Measurements from ENCODE around the gene PLA2G5. TPM values are rescaled to one million over a fixed set of nuclear protein-coding genes. Genes with fewer than 3 reads are reported as not detected.

Gene PLA2G5
- total and polyA plus RNA-seq, 2 of the 4 experiments (the other 2 are of a cell fraction): not detected

DNA sequence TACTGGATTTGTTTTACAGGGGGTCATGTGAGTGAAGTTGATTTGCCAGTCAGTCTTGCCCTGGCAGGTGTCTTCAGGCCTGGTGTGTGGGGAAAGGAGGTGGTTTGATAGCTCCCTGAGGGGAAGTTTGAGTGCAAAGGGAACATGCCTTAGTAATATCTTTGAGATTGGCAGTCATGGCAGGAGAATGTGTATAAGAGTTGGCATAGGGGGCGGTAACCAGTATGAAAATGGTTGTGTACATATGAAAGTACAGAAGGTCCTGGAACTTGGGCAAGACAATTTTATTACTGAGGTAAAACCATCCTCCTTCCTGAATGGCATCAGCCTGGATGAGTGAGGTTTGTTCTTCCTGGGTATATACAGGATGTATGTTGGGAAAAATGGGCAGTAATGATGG, 37.6 kb upstream of the PLA2G5 start:
- Histone ChIP-seq H2AFZ (replicated peaks; ENCODE audit: low read length, poor library complexity) (no peak overlapping the region), H4K91ac (ENCODE audit: insufficient read depth, low read depth, low read length) (no peak overlapping the region), H3K36me3 (ENCODE audit: control insufficient read depth, insufficient read depth, low read length) (no peaks in the 10 kb centered on the region), H3K4me2 (ENCODE audit: low read depth, low read length) (no peak overlapping the region), H2BK120ac (ENCODE audit: low read depth, low read length) (no peak overlapping the region), H2BK5ac (ENCODE audit: low read depth, low read length, poor library complexity, severe bottlenecking) (no peak overlapping the region), H3K9ac (ENCODE audit: low read depth, low read length) (no peak overlapping the region), H3K4me1 (ENCODE audit: control insufficient read depth, insufficient read depth, low read length) (no peaks in the 10 kb centered on the region), H2AK5ac (ENCODE audit: low read depth, low read length) (no peak overlapping the region), H3K27ac (ENCODE audit: insufficient read depth, low read length) (no peak overlapping the region), H3K79me1 (ENCODE audit: low read depth in 1 of 2, low read length in 2 of 2) (no peaks in the 10 kb centered on the region), H3K56ac (ENCODE audit: extremely low read depth, insufficient read depth, low read length) (no peak overlapping the region), H2BK15ac (ENCODE audit: low read depth, low read length) (no peak overlapping the region), H3K4me3 (ENCODE audit: insufficient read depth, low read depth, low read length) (no peak overlapping the region), H3K18ac (ENCODE audit: low read depth, low read length) (no peak overlapping the region), H3K14ac (replicated peaks; ENCODE audit: low read depth, low read length) (no peak overlapping the region), H3K4ac (ENCODE audit: low read depth, low read length) (no peak overlapping the region), H4K8ac (ENCODE audit: low read depth in 2 of 2, low read length in 2 of 2) (no peak overlapping the region), H3K27me3 (ENCODE audit: control insufficient read depth, insufficient read depth, low read length) (peaks cover 16% of the 10 kb centered on the region), H3K9me1 (ENCODE audit: insufficient read depth, low read length) (no peaks in the 10 kb centered on the region), H4K20me1 (ENCODE audit: insufficient read depth, low read length) (no peaks in the 10 kb centered on the region), H4K5ac (ENCODE audit: low read depth, low read length) (no peak overlapping the region), H3K23ac (ENCODE audit: low read depth, low read length) (no peak overlapping the region), H2BK20ac (ENCODE audit: low read depth, low read length) (no peak overlapping the region), H2AK9ac (replicated peaks; ENCODE audit: low read depth, low read length, poor library complexity) (no peak overlapping the region), H3K9me3 (ENCODE audit: control insufficient read depth, insufficient read depth, low read length) (no peaks in the 10 kb centered on the region)
- dilution Hi-C loops (cut with HindIII; ENCODE audit: low sequenced_read_pairs, unreplicated experiment): no loop called here
- ATAC-seq (ENCODE audit: low read depth) (no peak), DNase-seq (no peak)
- 100% methylated on average over 1 of the region's 1 CpG; no CpG with 5 or more reads in 1 of the 2 experiments for WGBS, 2 experiments (ENCODE audit: extremely low coverage in 2 of 2, insufficient read length in 1 of 2)
- in situ Hi-C loops (cut with MboI; ENCODE audit: low sequenced_read_pairs): no loop called here
- ChIA-PET POLR2A (ENCODE audit: unreplicated experiment) (no interaction called here), CTCF (no interaction called here)
- BruUV-seq (replicated peaks): no TSS peak
- intact Hi-C loops (cut with micrococcal nuclease): no loop called here
- TF ChIP-seq RAD21 (IDR thresholded peaks at IDR 0.05; ENCODE audit: low read length) (no peak), POLR2A (IDR thresholded peaks at IDR 0.05; ENCODE audit: low read depth, low read length) (no peak), FOS (IDR thresholded peaks at IDR 0.05; ENCODE audit: low read depth, low read length) (no peak), NFE2L2 (IDR thresholded peaks at IDR 0.05; ENCODE audit: low read depth, low read length) (no peak), CEBPB (IDR thresholded peaks at IDR 0.05; ENCODE audit: low read depth, low read length) (no peak), SMC3 (IDR thresholded peaks at IDR 0.05; ENCODE audit: low read depth, low read length) (no peak), MAFK (IDR thresholded peaks at IDR 0.05; ENCODE audit: low read depth, low read length) (no peak), BHLHE40 (IDR thresholded peaks at IDR 0.05; ENCODE audit: low read depth, low read length) (no peak), ELK1 (IDR thresholded peaks at IDR 0.05; ENCODE audit: borderline replicate concordance, low read depth, low read length) (no peak), CHD1 (IDR thresholded peaks at IDR 0.05; ENCODE audit: low read depth, low read length) (no peak), RCOR1 (IDR thresholded peaks at IDR 0.05; ENCODE audit: insufficient replicate concordance, low read length) (no peak), RFX5 (IDR thresholded peaks at IDR 0.05; ENCODE audit: low read depth, low read length) (no peak), MAZ (IDR thresholded peaks at IDR 0.05; ENCODE audit: borderline replicate concordance, low read depth, low read length) (no peak), MXI1 (IDR thresholded peaks at IDR 0.05; ENCODE audit: borderline replicate concordance, low read depth, low read length) (no peak), CTCF (conservative IDR thresholded peaks at IDR 0.05; ENCODE audit: low read depth, low read length) (no peak)
- TF ChIP-seq, protein P1, sequence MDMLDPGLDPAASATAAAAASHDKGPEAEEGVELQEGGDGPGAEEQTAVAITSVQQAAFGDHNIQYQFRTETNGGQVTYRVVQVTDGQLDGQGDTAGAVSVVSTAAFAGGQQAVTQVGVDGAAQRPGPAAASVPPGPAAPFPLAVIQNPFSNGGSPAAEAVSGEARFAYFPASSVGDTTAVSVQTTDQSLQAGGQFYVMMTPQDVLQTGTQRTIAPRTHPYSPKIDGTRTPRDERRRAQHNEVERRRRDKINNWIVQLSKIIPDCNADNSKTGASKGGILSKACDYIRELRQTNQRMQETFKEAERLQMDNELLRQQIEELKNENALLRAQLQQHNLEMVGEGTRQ (IDR thresholded peaks at IDR 0.05; ENCODE audit: low read depth, low read length): no peak

Measured in IMR-90 (cell line).